WTC11 (cell line): ENCODE data around the gene PTPRC.

Source experiments
- CREB1 ChIP-seq: sonication (generic); formaldehyde crosslinking; IDR thresholded peaks from 2 replicates; pipeline ENCODE4 v1.8.0; 2023; ENCODE audit warnings: mild to moderate bottlenecking, missing genetic modification reagents
- ELF4 ChIP-seq: sonication (generic); formaldehyde crosslinking; IDR thresholded peaks from 2 replicates; pipeline ENCODE4 v1.8.1; 2022; ENCODE audit warnings: low read depth, mild to moderate bottlenecking, moderate library complexity, missing genetic modification reagents
- FOXJ3 ChIP-seq: sonication (generic); formaldehyde crosslinking; IDR thresholded peaks from 2 replicates; pipeline ENCODE4 v1.9.0; 2021; ENCODE audit warnings: missing genetic modification reagents, mild to moderate bottlenecking, borderline replicate concordance
- KAT7 ChIP-seq: sonication (generic); formaldehyde crosslinking; IDR thresholded peaks from 2 replicates; pipeline ENCODE4 v1.8.1; 2023; ENCODE audit warnings: missing genetic modification reagents, mild to moderate bottlenecking, borderline replicate concordance
- NFYB ChIP-seq: sonication (generic); formaldehyde crosslinking; conservative IDR thresholded peaks from 2 replicates; pipeline ENCODE4 v1.8.0; 2022; ENCODE audit warnings: low read depth, missing genetic modification reagents
- NR2C2 ChIP-seq: sonication (generic); formaldehyde crosslinking; IDR thresholded peaks from 2 replicates; pipeline ENCODE4 v1.8.0; 2022; ENCODE audit warnings: mild to moderate bottlenecking, missing genetic modification reagents
- SP1 ChIP-seq: sonication (generic); formaldehyde crosslinking; conservative IDR thresholded peaks from 2 replicates; pipeline ENCODE4 v1.8.1; 2022; ENCODE audit warnings: missing genetic modification reagents
- ZNF121 ChIP-seq: sonication (generic); formaldehyde crosslinking; IDR thresholded peaks from 2 replicates; pipeline ENCODE4 v1.8.0; 2023; ENCODE audit warnings: missing genetic modification reagents
- ZNF138 ChIP-seq: sonication (generic); formaldehyde crosslinking; conservative IDR thresholded peaks from 2 replicates; pipeline ENCODE4 v1.8.1; 2022; ENCODE audit warnings: mild to moderate bottlenecking, moderate library complexity, missing genetic modification reagents
- TF ChIP-seq, protein P1 (sequence below): fragments of 200-600 bp; IDR thresholded peaks from 2 replicates; pipeline ENCODE4 v1.8.0; 2022; ENCODE audit warnings: antibody characterized with exemption
- TF ChIP-seq, protein P2 (sequence below): fragments of 250-450 bp; sonication (Bioruptor Pico); IDR thresholded peaks from 2 replicates; pipeline ENCODE4 v1.9.0; 2021; ENCODE audit warnings: mild to moderate bottlenecking
- TF ChIP-seq, protein P3 (sequence below): sonication (generic); formaldehyde crosslinking; IDR thresholded peaks from 2 replicates; pipeline ENCODE4 v1.8.0; 2022; ENCODE audit warnings: mild to moderate bottlenecking, missing genetic modification reagents
- TF ChIP-seq, protein P4 (sequence below): sonication (generic); formaldehyde crosslinking; IDR thresholded peaks from 2 replicates; pipeline ENCODE4 v1.8.0; 2022; ENCODE audit warnings: mild to moderate bottlenecking, missing genetic modification reagents
- TF ChIP-seq, protein P5 (sequence below): sonication (generic); formaldehyde crosslinking; IDR thresholded peaks from 2 replicates; pipeline ENCODE4 v1.8.1; 2022; ENCODE audit warnings: low read depth, missing genetic modification reagents, borderline replicate concordance

DNA sequence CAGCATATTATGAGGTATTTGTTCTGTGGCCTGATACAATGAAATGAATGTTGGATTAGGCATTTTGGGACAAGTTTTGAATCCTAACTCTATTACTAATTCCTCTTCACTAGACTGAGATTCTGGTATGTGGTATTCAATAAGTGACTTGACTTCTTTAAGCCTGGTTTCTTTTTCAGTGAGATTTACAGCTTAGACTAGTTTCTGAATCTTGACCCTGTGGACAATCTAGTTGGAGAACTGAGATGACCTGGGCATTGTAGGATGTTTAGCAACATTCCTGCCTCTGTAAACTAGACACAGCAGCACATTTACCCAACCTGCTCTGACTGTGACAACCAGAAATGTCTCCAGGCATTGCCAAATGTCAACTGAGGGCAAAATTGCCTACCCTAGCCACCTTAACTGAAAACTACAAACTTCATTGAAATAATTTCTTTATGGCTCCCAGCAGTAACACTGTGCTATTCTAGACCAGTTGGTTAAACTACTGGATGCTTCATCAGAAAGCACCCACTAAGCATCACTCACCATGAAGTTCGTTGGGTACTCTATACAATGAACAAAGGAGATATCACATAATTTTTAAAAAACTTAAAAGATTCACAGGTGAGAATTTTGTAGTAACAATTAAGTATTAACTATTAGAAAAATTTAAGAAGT lies 16.8 kb downstream of the PTPRC start:
- TF ChIP-seq, protein P1, sequence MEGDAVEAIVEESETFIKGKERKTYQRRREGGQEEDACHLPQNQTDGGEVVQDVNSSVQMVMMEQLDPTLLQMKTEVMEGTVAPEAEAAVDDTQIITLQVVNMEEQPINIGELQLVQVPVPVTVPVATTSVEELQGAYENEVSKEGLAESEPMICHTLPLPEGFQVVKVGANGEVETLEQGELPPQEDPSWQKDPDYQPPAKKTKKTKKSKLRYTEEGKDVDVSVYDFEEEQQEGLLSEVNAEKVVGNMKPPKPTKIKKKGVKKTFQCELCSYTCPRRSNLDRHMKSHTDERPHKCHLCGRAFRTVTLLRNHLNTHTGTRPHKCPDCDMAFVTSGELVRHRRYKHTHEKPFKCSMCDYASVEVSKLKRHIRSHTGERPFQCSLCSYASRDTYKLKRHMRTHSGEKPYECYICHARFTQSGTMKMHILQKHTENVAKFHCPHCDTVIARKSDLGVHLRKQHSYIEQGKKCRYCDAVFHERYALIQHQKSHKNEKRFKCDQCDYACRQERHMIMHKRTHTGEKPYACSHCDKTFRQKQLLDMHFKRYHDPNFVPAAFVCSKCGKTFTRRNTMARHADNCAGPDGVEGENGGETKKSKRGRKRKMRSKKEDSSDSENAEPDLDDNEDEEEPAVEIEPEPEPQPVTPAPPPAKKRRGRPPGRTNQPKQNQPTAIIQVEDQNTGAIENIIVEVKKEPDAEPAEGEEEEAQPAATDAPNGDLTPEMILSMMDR, result no peak
- TF ChIP-seq, protein P2, sequence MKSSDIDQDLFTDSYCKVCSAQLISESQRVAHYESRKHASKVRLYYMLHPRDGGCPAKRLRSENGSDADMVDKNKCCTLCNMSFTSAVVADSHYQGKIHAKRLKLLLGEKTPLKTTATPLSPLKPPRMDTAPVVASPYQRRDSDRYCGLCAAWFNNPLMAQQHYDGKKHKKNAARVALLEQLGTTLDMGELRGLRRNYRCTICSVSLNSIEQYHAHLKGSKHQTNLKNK (CRISPR knock-in tag), result no peak
- TF ChIP-seq, protein P3, sequence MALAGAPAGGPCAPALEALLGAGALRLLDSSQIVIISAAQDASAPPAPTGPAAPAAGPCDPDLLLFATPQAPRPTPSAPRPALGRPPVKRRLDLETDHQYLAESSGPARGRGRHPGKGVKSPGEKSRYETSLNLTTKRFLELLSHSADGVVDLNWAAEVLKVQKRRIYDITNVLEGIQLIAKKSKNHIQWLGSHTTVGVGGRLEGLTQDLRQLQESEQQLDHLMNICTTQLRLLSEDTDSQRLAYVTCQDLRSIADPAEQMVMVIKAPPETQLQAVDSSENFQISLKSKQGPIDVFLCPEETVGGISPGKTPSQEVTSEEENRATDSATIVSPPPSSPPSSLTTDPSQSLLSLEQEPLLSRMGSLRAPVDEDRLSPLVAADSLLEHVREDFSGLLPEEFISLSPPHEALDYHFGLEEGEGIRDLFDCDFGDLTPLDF (CRISPR knock-in tag), result no peak
- TF ChIP-seq, protein P4, sequence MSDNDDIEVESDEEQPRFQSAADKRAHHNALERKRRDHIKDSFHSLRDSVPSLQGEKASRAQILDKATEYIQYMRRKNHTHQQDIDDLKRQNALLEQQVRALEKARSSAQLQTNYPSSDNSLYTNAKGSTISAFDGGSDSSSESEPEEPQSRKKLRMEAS (CRISPR knock-in tag), result no peak
- TF ChIP-seq ELF4 (CRISPR knock-in tag), result no peak
- no peak for TF ChIP-seq KAT7
- no peak for TF ChIP-seq SP1 (CRISPR knock-in tag)
- no peak for TF ChIP-seq ZNF138
- TF ChIP-seq NR2C2 (CRISPR knock-in tag), result no peak
- TF ChIP-seq, protein P5, sequence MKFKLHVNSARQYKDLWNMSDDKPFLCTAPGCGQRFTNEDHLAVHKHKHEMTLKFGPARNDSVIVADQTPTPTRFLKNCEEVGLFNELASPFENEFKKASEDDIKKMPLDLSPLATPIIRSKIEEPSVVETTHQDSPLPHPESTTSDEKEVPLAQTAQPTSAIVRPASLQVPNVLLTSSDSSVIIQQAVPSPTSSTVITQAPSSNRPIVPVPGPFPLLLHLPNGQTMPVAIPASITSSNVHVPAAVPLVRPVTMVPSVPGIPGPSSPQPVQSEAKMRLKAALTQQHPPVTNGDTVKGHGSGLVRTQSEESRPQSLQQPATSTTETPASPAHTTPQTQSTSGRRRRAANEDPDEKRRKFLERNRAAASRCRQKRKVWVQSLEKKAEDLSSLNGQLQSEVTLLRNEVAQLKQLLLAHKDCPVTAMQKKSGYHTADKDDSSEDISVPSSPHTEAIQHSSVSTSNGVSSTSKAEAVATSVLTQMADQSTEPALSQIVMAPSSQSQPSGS (CRISPR knock-in tag), result no peak
- no peak for TF ChIP-seq ZNF121 (CRISPR knock-in tag)
- no peak for TF ChIP-seq NFYB (CRISPR knock-in tag)
- no peak for TF ChIP-seq FOXJ3 (CRISPR knock-in tag)
- no peak for TF ChIP-seq CREB1 (CRISPR knock-in tag)
